ENCODE results near the gene GXYLT2.

Gene GXYLT2

GRCh38 chr3:72957297-72957696, 69.5 kb downstream of the GXYLT2 start:
- H3K4me3 ChIP-seq (replicated peaks; ENCODE audit: low read depth, low read length): no peak overlapping the region
- peak; percentile 14 for DNase-seq (ENCODE audit: low read depth)
- TF ChIP-seq, protein P1, sequence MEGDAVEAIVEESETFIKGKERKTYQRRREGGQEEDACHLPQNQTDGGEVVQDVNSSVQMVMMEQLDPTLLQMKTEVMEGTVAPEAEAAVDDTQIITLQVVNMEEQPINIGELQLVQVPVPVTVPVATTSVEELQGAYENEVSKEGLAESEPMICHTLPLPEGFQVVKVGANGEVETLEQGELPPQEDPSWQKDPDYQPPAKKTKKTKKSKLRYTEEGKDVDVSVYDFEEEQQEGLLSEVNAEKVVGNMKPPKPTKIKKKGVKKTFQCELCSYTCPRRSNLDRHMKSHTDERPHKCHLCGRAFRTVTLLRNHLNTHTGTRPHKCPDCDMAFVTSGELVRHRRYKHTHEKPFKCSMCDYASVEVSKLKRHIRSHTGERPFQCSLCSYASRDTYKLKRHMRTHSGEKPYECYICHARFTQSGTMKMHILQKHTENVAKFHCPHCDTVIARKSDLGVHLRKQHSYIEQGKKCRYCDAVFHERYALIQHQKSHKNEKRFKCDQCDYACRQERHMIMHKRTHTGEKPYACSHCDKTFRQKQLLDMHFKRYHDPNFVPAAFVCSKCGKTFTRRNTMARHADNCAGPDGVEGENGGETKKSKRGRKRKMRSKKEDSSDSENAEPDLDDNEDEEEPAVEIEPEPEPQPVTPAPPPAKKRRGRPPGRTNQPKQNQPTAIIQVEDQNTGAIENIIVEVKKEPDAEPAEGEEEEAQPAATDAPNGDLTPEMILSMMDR (IDR thresholded peaks at IDR 0.05; ENCODE audit: low read length, missing control alignments): no peak

- no peak for DNase-seq (ENCODE audit: low read depth)
- no peak overlapping the region for H3K4me3 ChIP-seq (replicated peaks; ENCODE audit: low read depth, low read length)
- TF ChIP-seq, protein P1 (IDR thresholded peaks at IDR 0.05; ENCODE audit: low read length, missing control alignments): no peak
These were observed 71.5 kb downstream of the GXYLT2 start for GRCh38 chr3:72959336-72959735.

- TF ChIP-seq, protein P1 (IDR thresholded peaks at IDR 0.05; ENCODE audit: low read length, missing control alignments): no peak
- H3K4me3 ChIP-seq (replicated peaks; ENCODE audit: low read depth, low read length): no peak overlapping the region
- peak; percentile 91 for DNase-seq (ENCODE audit: low read depth)
These were observed 73.1 kb downstream of the GXYLT2 start for GRCh38 chr3:72960812-72961518.

- H3K4me3 ChIP-seq (replicated peaks; ENCODE audit: low read depth, low read length): no peak overlapping the region
- no peak for DNase-seq (ENCODE audit: low read depth)
- TF ChIP-seq, protein P1 (IDR thresholded peaks at IDR 0.05; ENCODE audit: low read length, missing control alignments): no peak
These were observed 73.9 kb downstream of the GXYLT2 start for GRCh38 chr3:72961752-72962151.

DNA sequence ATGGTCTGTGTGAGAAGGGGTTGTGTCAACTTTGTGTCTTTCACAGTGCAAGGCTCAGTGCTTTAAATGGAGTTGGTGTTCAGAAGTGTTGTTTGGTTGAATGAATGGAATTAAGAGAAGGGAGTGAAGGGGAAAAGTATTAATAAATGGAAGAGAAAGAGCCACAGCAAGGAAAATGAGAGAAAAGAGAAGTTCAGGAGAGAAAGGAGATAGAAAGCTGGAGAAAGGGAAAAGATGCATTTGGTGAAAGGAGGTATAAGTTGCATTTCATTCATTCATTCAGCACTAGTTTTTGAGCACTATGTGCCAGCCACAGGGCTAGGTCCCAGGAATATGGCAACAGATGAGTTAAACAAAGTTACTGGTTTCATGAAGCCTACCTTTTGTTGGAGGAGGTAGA, 74.5 kb downstream of the GXYLT2 start:
- TF ChIP-seq, protein P1 (IDR thresholded peaks at IDR 0.05; ENCODE audit: low read length, missing control alignments): no peak
- no peak overlapping the region for H3K4me3 ChIP-seq (replicated peaks; ENCODE audit: low read depth, low read length)
- DNase-seq (ENCODE audit: low read depth): no peak

DNA sequence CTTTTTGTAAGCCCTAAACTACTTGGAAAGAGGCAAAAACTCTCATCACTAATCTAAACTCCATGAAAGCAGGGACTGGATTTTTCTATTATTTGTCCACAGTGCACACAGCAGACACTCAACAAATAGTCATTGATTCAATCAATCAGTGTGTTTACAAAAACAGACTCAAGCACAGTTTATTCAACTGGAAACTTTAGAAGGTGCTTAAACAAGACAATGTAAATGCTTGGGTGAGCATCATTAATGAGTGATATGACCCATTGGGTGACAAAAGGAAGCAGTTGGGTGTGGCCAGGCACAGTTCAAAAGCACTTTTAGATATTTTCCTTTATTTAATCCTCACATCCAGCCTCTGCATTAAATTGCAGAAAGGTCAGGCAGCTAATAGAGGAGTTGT, 76.8 kb downstream of the GXYLT2 start:
- no peak for DNase-seq (ENCODE audit: low read depth)
- H3K4me3 ChIP-seq (replicated peaks; ENCODE audit: low read depth, low read length): no peak overlapping the region
- TF ChIP-seq, protein P1 (IDR thresholded peaks at IDR 0.05; ENCODE audit: low read length, missing control alignments): no peak

DNA sequence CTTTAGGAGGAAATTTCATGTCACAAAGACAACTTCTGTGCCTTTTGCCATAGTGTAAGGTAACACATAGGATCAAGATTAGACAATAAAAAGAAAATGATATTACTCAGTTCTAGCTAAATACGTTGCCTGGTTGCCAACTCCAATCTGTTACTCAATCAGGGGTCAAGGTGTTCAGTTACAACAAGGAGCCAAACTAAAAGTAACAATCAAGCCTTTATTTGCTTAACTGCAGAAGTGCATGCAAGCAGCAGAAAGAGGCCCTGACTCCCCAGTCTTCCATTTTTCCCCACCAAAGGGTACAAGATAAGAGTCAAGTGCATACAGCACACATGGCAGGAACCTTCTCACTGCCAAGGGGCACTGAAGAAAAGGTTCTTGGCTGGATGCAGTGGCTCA, 80.4 kb downstream of the GXYLT2 start:
- DNase-seq (ENCODE audit: low read depth): no peak
- TF ChIP-seq, protein P1 (IDR thresholded peaks at IDR 0.05; ENCODE audit: low read length, missing control alignments): no peak
- H3K4me3 ChIP-seq (replicated peaks; ENCODE audit: low read depth, low read length): no peak overlapping the region

Data from fibroblast of pulmonary artery (primary cell).